RWPE1 (cell line): ENCODE data around the gene HIRA.
A peak's percentile ranks its signal among the peaks of the same experiment; 100 is the strongest.

Experiments used
- CTCF ChIA-PET: fragments of 350-600 bp; sonication (Branson Sonifier 250); formaldehyde crosslinking; extraction: SDS; loops from one replicate; lab custom pipeline; 2021; lab: Yijun Ruan, JAX
- POLR2A ChIA-PET: fragments of 400-600 bp; formaldehyde crosslinking; extraction: SDS; loops from one replicate; lab custom pipeline; 2020; ENCODE audit warnings: antibody characterized with exemption; ENCODE audit not compliant: low non-redundant PET; lab: Yijun Ruan, JAX
- DNase-seq: peaks from one replicate; pipeline ENCODE4 v3.0.0; 2012; ENCODE audit warnings: low spot score
- H3K27ac ChIP-seq: fragments of 450-650 bp; 2 replicates; pipeline ENCODE4 v1.5.1; 2017
- TF ChIP-seq, protein P1 (sequence below): fragments of 450-650 bp; conservative IDR thresholded peaks from 2 replicates; pipeline ENCODE4 v1.5.1; 2017; ENCODE audit warnings: low read depth, mild to moderate bottlenecking

Gene HIRA

DNA sequence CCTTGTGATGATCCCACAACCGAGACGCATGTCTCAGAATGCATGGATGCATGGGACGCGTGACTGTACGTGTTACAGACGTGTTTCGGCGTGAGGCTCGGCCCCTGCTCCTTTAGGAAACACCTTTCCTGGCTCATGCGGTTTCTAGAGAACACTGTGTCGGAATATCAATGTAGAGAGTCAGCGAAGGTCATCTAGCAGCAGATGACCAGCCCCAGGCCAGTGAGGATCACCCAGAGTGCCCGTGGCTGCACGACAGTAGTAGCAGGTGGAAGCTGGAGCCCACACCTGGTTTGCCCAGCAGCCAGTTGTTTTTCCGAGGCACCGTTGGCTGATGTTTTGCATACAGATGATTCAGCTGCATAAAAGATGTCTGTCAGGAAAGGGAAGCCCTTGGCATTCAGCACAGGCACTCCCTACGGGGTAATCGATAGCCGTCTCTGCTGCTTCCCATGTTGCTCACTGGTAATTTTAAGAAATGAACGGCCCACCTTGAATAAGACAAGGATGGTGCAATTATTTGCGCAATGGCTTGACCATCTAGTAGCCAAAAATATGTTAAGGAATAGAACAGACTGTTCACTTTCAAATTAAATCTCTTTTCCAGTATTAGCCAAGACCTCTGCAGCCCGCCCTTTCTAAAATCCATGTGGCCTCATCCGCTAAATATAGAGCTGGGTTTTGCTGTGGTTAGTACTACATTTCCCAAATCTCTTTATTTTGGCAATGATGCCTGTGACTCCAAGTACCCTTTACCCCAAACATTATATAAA lies 138.9 kb downstream of the HIRA start:
- peak overlapping the region; percentile 92 for H3K27ac ChIP-seq
- no peak for DNase-seq
- ChIA-PET POLR2A (no interaction called here), CTCF (interaction anchor here (0.6 kb wide), 1 partner anchor 484 kb away, joined by 3 read pairs; no protein-coding TSS in a partner anchor)
- TF ChIP-seq, protein P1, sequence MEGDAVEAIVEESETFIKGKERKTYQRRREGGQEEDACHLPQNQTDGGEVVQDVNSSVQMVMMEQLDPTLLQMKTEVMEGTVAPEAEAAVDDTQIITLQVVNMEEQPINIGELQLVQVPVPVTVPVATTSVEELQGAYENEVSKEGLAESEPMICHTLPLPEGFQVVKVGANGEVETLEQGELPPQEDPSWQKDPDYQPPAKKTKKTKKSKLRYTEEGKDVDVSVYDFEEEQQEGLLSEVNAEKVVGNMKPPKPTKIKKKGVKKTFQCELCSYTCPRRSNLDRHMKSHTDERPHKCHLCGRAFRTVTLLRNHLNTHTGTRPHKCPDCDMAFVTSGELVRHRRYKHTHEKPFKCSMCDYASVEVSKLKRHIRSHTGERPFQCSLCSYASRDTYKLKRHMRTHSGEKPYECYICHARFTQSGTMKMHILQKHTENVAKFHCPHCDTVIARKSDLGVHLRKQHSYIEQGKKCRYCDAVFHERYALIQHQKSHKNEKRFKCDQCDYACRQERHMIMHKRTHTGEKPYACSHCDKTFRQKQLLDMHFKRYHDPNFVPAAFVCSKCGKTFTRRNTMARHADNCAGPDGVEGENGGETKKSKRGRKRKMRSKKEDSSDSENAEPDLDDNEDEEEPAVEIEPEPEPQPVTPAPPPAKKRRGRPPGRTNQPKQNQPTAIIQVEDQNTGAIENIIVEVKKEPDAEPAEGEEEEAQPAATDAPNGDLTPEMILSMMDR = no peak

DNA sequence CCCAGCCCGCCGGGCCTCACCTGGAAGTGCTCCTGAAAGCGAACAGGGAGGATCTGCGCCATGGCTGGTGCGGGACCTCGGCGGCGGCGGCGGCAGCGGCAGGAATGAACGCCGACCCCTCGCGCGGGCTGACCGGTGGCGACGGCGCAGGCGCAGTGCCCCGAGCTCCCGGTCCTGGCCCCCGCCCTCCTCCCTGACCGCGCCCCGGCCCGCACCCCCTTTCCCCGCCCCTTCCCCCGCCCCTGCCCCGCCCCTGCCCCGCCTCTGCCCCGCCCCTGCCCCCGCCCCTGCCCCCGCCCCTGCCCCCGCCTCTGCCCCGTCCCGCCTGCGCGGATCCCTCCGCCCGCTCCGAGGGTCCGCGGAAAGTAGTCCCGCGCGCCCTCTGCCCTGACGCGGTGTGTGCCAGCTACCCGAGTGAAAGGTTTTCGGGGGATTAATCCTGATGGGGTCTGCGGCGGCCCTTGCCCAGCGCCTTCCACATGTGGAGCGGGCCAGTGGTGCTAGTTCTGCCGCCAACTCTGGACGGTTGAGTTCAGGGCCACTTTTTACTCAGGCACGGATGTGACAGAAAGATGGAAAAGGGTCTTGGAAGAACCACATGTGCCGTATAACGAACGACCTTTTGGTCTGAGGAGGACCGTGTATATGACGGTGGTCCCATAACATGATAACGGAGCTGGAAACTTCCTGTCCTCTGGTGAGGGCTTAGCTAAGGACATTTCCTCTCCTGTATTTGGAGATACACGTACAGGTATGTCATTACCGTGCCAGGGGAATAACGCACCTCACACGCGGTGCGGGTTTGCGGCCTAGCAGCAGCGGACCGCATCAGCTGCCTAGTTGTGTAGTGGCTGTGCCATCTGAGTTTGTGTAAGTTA lies 139.7 kb downstream of the HIRA start, which contains the start of gene CLTCL1:
CLTCL1 (minus strand) TSS at position 140 of the 878 bp plus-strand sequence; CDS start at position 62, 78 bp downstream.
- ChIA-PET POLR2A (interaction anchor here (0.6 to 1.0 kb wide), 2 partner anchors 117 to 188 kb away, joined by 3 read pairs; partner anchors contain the start of gene CDC45), CTCF (interaction anchor here (0.6 kb wide), 2 partner anchors 484 to 596 kb away, joined by 3 read pairs; no protein-coding TSS in a partner anchor)
- DNase-seq = peak; percentile 88
- TF ChIP-seq, protein P1 = no peak
- peak within 1 kb of the TSS; percentile 92 for H3K27ac ChIP-seq

DNA sequence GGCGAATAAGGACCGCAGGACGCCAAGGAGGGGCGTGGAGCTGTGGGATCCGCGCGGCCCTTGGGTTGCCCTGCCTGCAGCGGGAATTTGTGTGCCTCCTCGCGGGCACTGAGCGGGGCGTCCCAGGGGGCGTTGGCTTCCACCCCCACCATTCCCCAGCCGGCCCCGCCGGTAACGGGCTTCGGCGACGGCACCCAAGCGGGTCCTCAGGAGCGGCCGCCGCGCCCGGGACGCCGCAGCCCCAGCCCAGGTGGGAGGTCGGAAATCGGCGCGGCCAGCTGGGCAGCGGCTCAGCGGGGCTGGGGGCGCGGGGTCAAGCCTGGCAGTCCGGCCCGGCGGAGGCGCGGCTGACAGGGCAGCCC lies 140.3 kb downstream of the HIRA start:
- ChIA-PET POLR2A (interaction anchor here (1.0 kb wide), 1 partner anchor 117 kb away, joined by 3 read pairs; no protein-coding TSS in a partner anchor), CTCF (interaction anchor here (0.6 kb wide), 1 partner anchor 597 kb away, joined by 3 read pairs; no protein-coding TSS in a partner anchor)
- TF ChIP-seq, protein P1 = no peak
- no peak for DNase-seq
- H3K27ac ChIP-seq = peak overlapping the region; percentile 92

DNA sequence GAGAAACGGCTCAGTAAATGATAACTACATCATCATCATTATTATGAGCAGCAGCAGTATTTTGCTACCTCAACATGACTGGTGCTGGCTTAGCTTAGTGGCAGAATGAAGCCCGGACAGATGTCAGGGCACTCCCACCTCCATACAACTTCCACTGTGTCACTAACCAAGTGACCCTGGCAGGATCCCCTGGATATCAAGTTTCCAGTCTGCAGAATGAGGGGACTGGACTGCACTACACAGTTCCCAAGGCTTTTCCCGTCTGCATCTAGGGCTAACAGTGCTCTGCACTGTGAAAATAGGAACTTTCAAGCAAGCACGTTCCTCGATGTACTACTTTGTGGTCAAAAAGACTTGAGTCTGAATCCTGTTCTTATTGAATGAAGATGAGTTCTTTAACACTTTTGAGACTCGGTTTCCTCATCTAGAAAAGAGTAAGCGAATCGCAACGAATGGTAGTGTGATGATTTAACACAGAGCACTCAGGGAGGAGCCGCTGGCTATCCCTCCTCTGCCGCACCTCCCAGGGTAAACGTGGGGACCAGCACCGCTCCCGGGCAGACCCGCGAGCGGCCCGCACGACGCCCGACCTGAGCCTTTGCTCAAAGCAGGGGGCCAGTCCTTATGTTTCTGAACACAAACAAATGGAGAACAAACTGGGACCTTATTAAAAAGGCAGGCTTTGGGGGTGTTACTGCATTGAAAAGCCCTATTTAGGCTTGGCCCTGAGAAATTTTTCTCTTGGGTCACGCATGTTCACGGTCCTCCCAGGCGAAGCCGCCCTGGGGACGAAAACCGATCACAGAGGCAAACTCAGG lies 140.9 kb downstream of the HIRA start:
- CTCF ChIA-PET = no interaction called here
- peak overlapping the region; percentile 92 for H3K27ac ChIP-seq
- POLR2A ChIA-PET = interaction anchor here (1.0 kb wide), 1 partner anchor 116 kb away, joined by 3 read pairs; no protein-coding TSS in a partner anchor
- TF ChIP-seq, protein P1 = no peak
- DNase-seq = no peak

DNA sequence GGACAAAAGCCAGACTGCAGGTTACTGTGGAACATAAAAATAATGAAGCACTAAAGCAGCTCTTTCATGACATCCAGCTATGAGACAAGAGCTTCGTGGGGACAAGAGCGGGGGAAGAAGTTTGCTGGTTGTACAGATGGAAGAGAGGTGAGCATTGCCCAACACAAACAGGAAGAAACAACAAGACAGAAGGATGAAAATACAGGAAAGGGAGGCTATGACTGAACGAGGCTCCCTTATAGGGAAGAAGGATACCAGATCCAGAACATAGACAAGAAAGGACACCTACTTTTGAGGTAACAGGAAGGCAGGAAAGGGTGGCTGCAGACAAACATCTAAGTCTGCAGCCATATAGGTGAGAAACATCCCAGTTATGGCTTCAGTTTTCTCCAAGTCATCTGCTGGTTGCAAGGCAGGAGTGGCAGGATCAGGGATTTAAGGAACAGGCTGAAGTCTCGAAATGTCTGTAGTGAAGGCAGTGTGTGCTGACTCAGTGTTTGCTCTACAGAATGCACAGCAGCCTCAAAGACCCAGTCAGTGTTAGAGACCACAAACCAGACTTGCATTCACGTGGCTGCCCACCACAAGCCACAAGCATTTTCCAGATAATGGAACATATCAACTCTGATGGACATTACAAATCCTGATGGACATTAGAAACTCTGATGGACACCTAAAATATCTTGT lies 141.9 kb downstream of the HIRA start:
- TF ChIP-seq, protein P1 = no peak
- DNase-seq = no peak
- H3K27ac ChIP-seq = peak overlapping the region; percentile 60; the same call in 1 of the 2 replicates
- ChIA-PET POLR2A (no interaction called here), CTCF (no interaction called here)
